NCI-H524 (cell line): Measurements from ENCODE around the gene KCNQ1.

Experiments
- DNase-seq, 2 experiments: peaks; one replicate each; lab custom pipeline; 2025; lab: John Stamatoyannopoulos, UW

The KCNQ1 gene, protein sequence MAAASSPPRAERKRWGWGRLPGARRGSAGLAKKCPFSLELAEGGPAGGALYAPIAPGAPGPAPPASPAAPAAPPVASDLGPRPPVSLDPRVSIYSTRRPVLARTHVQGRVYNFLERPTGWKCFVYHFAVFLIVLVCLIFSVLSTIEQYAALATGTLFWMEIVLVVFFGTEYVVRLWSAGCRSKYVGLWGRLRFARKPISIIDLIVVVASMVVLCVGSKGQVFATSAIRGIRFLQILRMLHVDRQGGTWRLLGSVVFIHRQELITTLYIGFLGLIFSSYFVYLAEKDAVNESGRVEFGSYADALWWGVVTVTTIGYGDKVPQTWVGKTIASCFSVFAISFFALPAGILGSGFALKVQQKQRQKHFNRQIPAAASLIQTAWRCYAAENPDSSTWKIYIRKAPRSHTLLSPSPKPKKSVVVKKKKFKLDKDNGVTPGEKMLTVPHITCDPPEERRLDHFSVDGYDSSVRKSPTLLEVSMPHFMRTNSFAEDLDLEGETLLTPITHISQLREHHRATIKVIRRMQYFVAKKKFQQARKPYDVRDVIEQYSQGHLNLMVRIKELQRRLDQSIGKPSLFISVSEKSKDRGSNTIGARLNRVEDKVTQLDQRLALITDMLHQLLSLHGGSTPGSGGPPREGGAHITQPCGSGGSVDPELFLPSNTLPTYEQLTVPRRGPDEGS

DNA sequence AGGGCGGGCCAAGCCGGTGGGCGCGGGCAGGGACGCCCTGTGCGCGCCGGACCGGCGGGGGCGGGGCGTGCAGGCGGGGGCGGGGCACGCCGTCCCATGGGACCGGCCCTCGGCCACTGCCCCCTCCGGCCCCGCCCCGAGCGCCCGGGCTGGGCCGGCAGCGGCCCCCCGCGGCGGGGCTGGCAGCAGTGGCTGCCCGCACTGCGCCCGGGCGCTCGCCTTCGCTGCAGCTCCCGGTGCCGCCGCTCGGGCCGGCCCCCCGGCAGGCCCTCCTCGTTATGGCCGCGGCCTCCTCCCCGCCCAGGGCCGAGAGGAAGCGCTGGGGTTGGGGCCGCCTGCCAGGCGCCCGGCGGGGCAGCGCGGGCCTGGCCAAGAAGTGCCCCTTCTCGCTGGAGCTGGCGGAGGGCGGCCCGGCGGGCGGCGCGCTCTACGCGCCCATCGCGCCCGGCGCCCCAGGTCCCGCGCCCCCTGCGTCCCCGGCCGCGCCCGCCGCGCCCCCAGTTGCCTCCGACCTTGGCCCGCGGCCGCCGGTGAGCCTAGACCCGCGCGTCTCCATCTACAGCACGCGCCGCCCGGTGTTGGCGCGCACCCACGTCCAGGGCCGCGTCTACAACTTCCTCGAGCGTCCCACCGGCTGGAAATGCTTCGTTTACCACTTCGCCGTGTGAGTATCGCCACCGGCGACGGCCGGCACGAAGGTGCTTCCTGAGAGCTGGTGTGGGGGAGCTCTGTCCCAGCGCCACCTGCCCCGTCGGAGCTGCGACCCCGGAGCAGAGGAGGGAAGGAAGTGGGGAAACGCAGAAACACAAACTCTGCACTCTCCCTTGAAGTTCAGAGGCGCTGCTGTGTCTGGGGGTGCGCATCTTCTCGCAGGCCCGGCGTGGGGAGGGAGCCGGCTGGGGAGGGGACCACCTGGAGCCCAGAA, at the start of gene KCNQ1:
Gene KCNQ1, plus strand, starts transcription at position 188 of the 925 bp plus-strand sequence. Its CDS starts 91 bp downstream, at position 279.
- peak in 1 of 2 experiments; percentile 27 for DNase-seq

DNA sequence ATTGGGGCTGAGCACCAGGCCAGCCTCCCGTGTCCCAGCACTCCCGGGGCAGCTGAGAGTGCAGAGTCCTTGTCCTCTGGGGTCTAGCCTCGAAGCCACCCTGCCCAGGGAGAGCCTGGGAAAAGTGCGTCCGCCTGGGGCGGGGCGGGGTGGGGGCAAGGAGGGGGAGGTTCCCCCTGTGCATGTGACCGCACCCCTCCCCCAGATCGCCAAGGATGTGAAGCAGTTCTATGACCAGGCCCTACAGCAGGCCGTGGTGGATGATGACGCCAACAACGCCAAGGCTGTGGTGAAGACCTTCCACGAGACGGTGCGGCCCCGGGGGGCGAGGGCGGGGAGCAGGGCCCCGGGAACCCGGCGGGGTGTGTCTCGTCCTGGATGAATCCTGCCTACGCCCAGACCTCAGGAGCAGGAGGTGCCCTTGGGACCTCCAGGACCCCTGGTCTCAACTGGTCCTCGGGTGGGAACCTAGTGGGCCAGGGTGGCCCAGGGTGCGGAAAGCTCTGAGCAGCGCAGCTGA, 49.5 kb upstream of the KCNQ1 start:
- no peak for DNase-seq

- DNase-seq, result no peak
These were observed 49.0 kb upstream of the KCNQ1 start for GRCh38 chr11:2395856-2396255.

GRCh38 chr11:2396471-2396870, 48.3 kb upstream of the KCNQ1 start:
- no peak for DNase-seq

GRCh38 chr11:2397005-2397404, 47.8 kb upstream of the KCNQ1 start:
- DNase-seq, result no peak

GRCh38 chr11:2398664-2399355, 46.0 kb upstream of the KCNQ1 start:
- peak in 1 of 2 experiments; percentile 37 for DNase-seq

GRCh38 chr11:2399488-2400068, 45.2 kb upstream of the KCNQ1 start:
- DNase-seq, result no peak

- DNase-seq, result peak; percentile 99
These were observed 44.6 kb upstream of the KCNQ1 start, which contains the start of gene TSSC4 for GRCh38 chr11:2400069-2400761. Gene TSSC4 (plus strand): TSS chr11:2400750. CDS start chr11:2402634, 1,884 bp downstream.

- DNase-seq, result no peak
These were observed 43.9 kb upstream of the KCNQ1 start for GRCh38 chr11:2400762-2401435.

- no peak for DNase-seq
These were observed 43.3 kb upstream of the KCNQ1 start for GRCh38 chr11:2401436-2401984.

GRCh38 chr11:2402106-2402505, 42.7 kb upstream of the KCNQ1 start:
- no peak for DNase-seq

DNA sequence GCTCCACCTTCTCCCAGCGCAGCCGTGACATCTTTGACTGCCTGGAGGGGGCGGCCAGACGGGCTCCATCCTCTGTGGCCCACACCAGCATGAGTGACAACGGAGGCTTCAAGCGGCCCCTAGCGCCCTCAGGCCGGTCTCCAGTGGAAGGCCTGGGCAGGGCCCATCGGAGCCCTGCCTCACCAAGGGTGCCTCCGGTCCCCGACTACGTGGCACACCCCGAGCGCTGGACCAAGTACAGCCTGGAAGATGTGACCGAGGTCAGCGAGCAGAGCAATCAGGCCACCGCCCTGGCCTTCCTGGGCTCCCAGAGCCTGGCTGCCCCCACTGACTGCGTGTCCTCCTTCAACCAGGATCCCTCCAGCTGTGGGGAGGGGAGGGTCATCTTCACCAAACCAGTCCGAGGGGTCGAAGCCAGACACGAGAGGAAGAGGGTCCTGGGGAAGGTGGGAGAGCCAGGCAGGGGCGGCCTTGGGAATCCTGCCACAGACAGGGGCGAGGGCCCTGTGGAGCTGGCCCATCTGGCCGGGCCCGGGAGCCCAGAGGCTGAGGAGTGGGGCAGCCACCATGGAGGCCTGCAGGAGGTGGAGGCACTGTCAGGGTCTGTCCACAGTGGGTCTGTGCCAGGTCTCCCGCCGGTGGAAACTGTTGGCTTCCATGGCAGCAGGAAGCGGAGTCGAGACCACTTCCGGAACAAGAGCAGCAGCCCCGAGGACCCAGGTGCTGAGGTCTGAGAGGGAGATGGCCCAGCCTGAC, 41.7 kb upstream of the KCNQ1 start:
- DNase-seq, result no peak

GRCh38 chr11:2404735-2405196, 40.0 kb upstream of the KCNQ1 start:
- no peak for DNase-seq

DNA sequence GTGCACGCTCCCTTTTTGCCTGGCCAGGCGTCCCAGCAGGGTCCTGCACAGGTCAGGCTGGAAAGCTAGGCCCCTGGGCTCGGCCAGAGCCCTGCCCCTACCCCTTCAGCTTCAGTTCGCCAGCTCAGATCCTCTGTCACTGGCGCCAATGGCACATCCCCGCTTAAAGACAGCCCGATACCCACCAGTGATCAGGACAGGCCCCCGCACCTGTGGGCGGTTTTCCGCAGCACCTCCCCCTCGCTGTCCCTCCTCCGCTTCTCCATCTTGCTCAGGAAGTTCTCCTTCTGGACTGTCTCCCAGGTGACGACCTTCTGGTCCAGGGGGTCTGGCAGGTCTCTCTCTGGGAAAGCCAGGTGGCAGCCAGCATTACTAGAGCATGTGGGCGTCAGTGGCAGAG, 38.4 kb upstream of the KCNQ1 start:
- DNase-seq, result no peak

DNA sequence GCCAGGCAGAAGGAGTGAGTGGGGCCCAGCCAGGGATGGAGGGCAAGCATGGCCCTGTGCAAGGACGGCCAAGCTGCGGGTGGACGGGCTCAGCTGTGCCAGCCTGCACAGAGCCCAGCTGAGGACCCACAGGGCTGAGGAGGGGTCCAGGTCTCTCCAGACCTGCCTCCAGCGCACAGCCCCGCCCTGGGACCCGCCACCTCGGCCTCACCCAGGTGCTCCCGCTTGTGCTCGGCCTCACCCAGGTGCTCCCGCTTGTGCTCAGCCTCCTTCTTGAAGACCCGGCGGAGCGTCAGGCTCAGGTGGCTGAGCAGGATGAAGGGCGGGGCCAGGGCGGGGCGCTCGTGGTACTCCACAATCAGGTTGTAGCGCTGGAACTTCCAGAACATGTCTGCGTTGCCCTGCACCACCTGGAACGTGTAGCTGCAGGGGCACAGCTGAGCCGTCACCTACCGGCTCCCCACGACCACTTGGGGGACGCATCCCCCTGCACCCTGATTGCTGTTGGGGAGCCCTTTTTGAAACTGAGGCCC, 37.9 kb upstream of the KCNQ1 start:
- DNase-seq, result no peak

DNA sequence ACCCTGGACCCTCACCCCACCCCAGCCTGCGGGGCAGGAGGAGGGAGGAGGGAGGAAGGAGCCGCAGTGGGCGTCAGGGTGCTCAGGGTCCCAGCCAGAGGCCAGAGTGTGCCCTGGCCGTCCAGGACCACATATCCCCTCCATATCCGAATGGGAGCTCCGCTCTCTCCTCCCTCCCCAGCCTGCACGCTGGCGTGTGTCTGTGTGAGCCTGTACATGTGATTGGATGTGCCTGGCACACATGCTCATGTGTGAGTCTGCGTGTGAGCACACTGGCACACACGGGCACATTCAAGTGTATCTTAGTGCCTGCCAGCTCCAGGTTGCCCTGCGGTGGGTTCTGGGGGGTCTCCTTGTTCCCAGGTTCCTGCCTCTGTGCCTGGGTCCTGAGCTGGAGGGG, 36.1 kb upstream of the KCNQ1 start:
- no peak for DNase-seq

- DNase-seq, result no peak
These were observed 35.7 kb upstream of the KCNQ1 start for GRCh38 chr11:2409126-2409525.
